T-helper 1 cell treated with Interleukin-12 subunit alpha and Interleukin-12 subunit beta and Interleukin-4 antibody, amounts not matched to agents 30 μg/mL and 1 μg/mL, for 36 hours (primary cell): ENCODE measurements around the gene B3GALT4.
"Not testable (repeated sequence)": the region's sequence is repeated elsewhere in the genome, so short reads cannot be mapped to it uniquely, and the experiment has no call there.

ENCODE experiments used
- H3K27ac Mint-ChIP-seq: one replicate; pipeline ENCODE4 v1.8.0; 2021; ENCODE audit warnings: mild to moderate bottlenecking, mixed read lengths
- H3K27me3 Mint-ChIP-seq: one replicate; pipeline ENCODE4 v1.8.0; 2021; ENCODE audit warnings: low read depth, mixed read lengths
- H3K36me3 Mint-ChIP-seq: one replicate; pipeline ENCODE4 v1.8.0; 2021; ENCODE audit warnings: low read depth, mixed read lengths
- H3K4me1 Mint-ChIP-seq: one replicate; pipeline ENCODE4 v1.8.0; 2021; ENCODE audit warnings: low read depth, mixed read lengths
- H3K4me3 Mint-ChIP-seq: one replicate; pipeline ENCODE4 v1.8.0; 2021; ENCODE audit warnings: mild to moderate bottlenecking, moderate library complexity, mixed read lengths
- H3K9me3 Mint-ChIP-seq: one replicate; pipeline ENCODE4 v1.8.0; 2021; ENCODE audit warnings: mixed read lengths

The B3GALT4 gene

DNA sequence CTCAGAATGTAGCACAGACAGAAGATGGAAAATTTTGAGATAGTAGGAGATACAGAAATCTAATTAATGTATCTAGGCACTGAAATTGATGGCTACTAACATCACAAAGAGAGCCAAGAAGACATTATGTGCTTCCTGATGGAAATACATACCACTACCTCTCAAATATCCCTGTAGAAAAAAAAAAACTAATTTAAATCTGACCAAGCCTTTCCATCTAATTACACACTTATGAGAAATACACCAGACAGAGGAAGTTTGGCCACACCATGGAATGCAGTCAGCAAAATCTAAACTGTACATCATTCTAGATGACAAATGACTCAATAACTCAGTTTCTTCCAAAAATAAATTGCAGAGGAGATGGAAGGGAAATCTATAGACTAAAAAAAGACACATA is 24.2 kb upstream of the B3GALT4 start:
- H3K36me3 Mint-ChIP-seq, result peaks cover 29% of the 10 kb centered on the region
- no peak overlapping the region for H3K27ac Mint-ChIP-seq
- no peaks in the 10 kb centered on the region for H3K27me3 Mint-ChIP-seq
- peaks cover 30% of the 10 kb centered on the region for H3K4me1 Mint-ChIP-seq
- H3K4me3 Mint-ChIP-seq, result no peak overlapping the region
- H3K9me3 Mint-ChIP-seq, result no peaks in the 10 kb centered on the region

DNA sequence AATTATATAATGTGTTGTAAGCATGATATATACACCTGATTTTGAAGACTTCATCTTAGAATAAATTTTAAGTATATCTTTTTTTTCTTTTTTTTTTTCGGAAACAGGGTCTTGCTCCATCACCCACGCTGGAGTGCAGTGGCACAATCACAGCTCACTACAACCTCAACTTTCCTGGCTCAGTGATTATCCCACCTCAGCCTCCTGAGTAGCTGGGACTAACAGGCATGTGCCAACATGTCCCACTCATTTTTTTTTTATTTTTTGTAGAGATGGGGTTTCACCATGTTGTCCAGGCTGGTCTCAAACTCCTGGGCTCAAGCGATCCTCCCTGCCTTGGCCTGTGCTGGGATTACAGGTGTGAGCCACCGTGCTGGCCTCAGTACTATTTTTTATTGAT is 22.3 kb upstream of the B3GALT4 start:
- Mint-ChIP-seq H3K9me3 (no peaks in the 10 kb centered on the region), H3K4me1 (peaks cover 23% of the 10 kb centered on the region), H3K36me3 (peaks cover 30% of the 10 kb centered on the region), H3K4me3 (no peak overlapping the region), H3K27ac (no peak overlapping the region), H3K27me3 (no peaks in the 10 kb centered on the region)

DNA sequence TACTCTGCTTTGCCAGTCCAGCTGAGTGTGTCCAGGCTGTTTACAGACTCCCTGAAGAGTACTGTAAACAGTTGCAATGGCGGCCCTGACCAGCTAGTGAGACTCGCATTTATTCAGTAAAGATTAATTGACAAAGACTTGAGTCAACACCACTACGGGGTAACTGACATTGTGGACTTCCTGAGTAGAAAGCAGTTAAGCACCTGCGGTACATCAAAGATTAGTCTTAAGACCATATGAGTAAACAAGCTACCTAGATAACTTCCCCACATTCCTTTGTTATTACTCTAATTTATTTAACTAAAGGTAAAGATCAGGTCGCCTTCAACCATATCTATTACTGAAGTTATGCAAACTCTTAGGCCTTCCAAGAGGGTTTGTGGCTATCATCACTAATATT is 17.9 kb upstream of the B3GALT4 start:
- Mint-ChIP-seq H3K4me1 (peaks cover 3% of the 10 kb centered on the region), H3K9me3 (no peaks in the 10 kb centered on the region), H3K27ac (no peak overlapping the region)

DNA sequence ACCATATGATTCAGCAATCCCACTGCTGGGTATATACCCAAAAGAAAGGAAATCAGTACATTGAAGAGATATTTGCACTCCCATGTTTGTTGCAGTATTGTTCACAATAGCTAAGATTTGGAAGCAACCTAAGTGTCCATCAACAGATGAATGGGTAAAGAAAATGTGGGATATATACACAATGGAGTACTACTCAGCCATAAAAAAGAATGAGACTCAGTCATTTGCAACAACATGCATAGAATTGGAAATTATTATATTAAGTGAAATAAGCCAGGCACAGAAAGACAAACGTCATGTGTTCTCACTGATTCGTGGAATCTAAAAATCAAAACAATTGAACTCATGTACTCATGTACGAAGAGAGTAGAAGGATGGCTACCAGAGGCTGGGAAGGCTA is 14.4 kb upstream of the B3GALT4 start:
- not testable (repeated sequence) for H3K4me1 Mint-ChIP-seq, H3K27ac Mint-ChIP-seq, H3K27me3 Mint-ChIP-seq, H3K4me3 Mint-ChIP-seq, H3K9me3 Mint-ChIP-seq
- peaks cover 32% of the 10 kb centered on the region for H3K36me3 Mint-ChIP-seq

More for the DNA sequence above, 17.9 kb upstream of the B3GALT4 start:
- H3K27me3 Mint-ChIP-seq, result no peaks in the 10 kb centered on the region
- H3K36me3 Mint-ChIP-seq, result peaks cover 26% of the 10 kb centered on the region
- H3K4me3 Mint-ChIP-seq, result no peak overlapping the region

DNA sequence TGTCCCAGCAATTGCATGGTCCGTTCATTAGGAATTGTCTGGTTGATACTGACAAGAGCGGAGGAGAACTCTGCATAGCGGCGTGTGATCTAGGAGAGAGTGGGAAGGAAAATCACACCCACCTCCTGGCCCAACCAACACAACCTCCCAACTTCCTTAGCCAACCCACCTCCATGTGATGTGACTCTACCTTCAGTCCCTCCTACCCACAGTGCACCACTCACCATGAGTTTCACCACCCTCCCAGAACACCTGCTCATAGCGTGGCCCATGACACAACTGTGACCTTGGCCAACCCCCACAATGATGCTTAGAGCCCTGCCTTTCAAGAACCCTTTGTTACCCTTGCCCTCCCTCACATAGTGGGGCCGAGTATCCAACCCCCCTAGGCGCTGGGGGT is 12.9 kb upstream of the B3GALT4 start:
- H3K4me3 Mint-ChIP-seq, result no peak overlapping the region
- H3K9me3 Mint-ChIP-seq, result no peaks in the 10 kb centered on the region
- H3K27me3 Mint-ChIP-seq, result no peaks in the 10 kb centered on the region
- peak overlapping the region; percentile 49 for H3K27ac Mint-ChIP-seq
- H3K36me3 Mint-ChIP-seq, result peaks cover 40% of the 10 kb centered on the region
- H3K4me1 Mint-ChIP-seq, result peaks cover 1% of the 10 kb centered on the region

DNA sequence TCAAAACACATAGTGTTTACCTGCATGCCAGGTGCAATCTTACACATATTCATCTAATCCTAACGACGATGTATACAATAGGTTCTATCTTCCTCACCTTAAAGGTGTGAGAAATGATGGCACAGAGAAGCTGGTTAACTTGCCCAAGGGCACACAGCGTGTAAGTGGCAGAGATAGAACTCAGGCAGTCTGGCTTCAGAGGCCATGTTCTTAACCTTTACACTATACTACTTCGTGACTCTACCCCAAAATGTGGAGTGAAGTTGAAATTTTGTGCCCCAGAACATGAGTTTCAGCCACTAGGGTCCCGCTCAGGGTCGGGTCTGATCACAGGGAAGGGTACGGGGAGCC is 5.8 kb upstream of the B3GALT4 start:
- Mint-ChIP-seq H3K4me1 (peaks cover 37% of the 10 kb centered on the region), H3K27ac (peak overlapping the region; percentile 98), H3K27me3 (no peaks in the 10 kb centered on the region), H3K9me3 (no peaks in the 10 kb centered on the region), H3K36me3 (peaks cover 59% of the 10 kb centered on the region), H3K4me3 (peak overlapping the region; percentile 96)

DNA sequence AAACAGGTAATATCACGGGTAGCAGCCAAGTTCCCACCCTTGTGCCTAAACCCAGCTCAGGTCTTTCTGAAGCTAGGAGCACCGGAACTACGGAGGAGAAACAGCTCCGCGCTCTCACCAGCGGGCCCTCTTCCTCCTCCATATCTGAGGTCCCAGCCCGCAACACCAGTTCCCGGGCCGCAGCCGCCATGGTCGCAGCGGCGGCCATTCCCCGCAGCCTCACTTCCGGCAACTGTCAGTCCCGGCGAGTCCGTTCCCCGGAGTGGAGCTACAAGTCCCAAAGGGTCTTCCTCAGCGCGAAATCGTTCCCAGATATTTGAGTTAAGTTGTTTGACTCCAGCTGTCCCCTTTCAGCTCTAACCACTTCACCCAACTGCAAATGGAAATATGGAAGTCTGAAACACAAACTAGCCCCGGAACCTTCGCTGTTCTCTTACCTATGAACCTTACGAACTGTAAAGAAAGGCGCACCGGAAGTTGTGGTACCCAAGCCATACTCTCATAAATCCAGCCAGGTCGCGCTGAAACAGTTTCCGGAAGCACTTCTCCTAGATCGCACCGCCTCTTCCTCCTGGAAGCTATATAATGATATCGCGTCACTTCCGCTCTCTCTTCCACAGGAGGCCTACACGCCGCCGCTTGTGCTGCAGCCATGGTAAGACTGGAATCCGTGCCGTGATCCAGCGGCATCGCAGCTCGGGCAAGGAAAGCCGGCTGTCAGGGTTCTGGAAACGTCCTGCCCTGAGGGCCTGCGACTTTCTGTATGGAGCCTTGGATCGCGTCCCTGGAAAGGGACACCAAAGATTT is 5.3 kb upstream of the B3GALT4 start, which contains the start of the genes RPS18 and VPS52:
Gene RPS18, plus strand, starts transcription at position 608 of the 807 bp plus-strand sequence. Its CDS starts 45 bp downstream, at position 653.
Gene VPS52, minus strand, starts transcription at position 409 of the 807 bp plus-strand sequence. Its CDS starts 201 bp downstream, at position 208.
- Mint-ChIP-seq H3K4me3 (peak within 1 kb of the TSS; percentile 96), H3K36me3 (peaks cover 61% of the 10 kb centered on the region), H3K9me3 (no peaks in the 10 kb centered on the region), H3K27ac (peak within 1 kb of the TSS; percentile 98), H3K4me1 (peaks cover 42% of the 10 kb centered on the region), H3K27me3 (no peaks in the 10 kb centered on the region)

DNA sequence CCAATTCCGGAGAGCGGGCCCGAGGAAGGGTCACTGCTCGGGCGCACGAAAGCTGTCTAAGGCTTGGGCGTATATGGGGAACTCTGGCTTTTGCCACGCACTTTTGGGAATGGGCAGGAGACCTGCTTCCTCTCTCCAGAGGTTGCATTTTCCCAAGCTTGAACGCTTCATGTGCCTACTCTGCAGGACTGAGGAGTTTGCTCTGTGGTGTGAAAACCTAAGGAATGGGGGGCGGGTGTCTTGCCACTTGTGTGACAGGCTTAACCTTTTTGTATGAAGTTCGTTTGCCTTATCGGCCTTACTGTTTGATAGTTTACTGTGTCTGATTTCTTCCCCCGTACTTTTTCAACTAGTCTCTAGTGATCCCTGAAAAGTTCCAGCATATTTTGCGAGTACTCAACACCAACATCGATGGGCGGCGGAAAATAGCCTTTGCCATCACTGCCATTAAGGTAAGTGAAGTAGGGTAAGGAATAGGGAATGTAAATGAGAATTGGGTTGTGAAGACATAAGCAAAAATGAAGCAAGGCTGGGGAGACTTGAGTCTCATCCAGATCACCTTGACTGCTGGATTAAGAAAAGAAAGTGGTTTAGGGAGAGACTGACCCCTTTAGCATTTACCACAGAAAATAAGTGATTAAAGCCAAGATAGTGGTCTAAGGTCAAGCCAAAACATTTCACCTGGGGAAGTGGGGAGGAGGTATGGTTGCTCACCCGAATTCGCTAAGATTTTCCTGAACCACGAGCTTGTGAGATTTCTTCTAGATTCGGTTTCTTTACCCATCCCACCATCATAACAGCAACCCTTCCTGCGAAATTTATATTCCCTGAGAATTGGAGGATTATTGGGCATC is 4.4 kb upstream of the B3GALT4 start:
- peaks cover 43% of the 10 kb centered on the region for H3K4me1 Mint-ChIP-seq
- peak overlapping the region; percentile 96 for H3K4me3 Mint-ChIP-seq
- H3K27me3 Mint-ChIP-seq, result no peaks in the 10 kb centered on the region
- peak overlapping the region; percentile 98 for H3K27ac Mint-ChIP-seq
- peaks cover 64% of the 10 kb centered on the region for H3K36me3 Mint-ChIP-seq
- no peaks in the 10 kb centered on the region for H3K9me3 Mint-ChIP-seq

DNA sequence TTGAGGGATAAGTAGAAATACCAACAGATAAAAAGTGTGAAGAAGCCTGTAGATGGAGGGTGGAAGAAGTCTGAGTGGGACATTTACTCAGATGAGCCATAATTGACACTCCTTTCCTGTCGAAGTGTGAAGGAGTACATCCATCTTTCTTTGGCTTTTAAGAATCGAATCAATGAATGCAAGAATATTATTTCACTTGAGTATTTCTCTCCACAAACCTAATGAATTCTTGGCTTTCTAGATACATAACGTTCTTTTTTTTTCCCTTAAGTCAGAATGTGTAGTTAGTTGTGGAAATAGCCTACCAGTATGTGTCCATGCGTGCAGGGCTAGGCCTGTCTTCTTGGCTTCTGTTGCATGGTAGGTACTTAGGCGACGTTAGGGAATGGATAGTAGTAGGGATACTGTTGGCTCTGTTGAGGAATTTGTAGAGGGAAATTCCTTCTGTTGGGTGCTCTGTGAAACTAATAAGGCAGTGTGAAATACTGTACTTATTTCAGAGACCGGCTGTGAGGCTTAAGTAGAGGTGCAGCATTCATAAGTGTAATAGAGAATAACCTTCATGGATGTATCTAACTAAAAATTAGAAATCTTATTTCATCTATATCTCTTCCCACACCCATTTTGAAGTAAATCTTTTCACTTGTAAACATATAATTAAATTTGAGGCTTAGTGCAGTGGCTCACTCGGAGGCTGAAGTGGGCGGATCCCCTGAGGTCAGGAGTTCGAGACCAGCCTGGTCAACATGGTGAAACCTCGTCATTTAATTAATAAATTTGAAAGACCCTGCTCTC is 3.6 kb upstream of the B3GALT4 start:
- peak overlapping the region; percentile 96 for H3K4me3 Mint-ChIP-seq
- H3K9me3 Mint-ChIP-seq, result no peaks in the 10 kb centered on the region
- peaks cover 48% of the 10 kb centered on the region for H3K4me1 Mint-ChIP-seq
- no peaks in the 10 kb centered on the region for H3K27me3 Mint-ChIP-seq
- peak overlapping the region; percentile 98 for H3K27ac Mint-ChIP-seq
- peaks cover 58% of the 10 kb centered on the region for H3K36me3 Mint-ChIP-seq

DNA sequence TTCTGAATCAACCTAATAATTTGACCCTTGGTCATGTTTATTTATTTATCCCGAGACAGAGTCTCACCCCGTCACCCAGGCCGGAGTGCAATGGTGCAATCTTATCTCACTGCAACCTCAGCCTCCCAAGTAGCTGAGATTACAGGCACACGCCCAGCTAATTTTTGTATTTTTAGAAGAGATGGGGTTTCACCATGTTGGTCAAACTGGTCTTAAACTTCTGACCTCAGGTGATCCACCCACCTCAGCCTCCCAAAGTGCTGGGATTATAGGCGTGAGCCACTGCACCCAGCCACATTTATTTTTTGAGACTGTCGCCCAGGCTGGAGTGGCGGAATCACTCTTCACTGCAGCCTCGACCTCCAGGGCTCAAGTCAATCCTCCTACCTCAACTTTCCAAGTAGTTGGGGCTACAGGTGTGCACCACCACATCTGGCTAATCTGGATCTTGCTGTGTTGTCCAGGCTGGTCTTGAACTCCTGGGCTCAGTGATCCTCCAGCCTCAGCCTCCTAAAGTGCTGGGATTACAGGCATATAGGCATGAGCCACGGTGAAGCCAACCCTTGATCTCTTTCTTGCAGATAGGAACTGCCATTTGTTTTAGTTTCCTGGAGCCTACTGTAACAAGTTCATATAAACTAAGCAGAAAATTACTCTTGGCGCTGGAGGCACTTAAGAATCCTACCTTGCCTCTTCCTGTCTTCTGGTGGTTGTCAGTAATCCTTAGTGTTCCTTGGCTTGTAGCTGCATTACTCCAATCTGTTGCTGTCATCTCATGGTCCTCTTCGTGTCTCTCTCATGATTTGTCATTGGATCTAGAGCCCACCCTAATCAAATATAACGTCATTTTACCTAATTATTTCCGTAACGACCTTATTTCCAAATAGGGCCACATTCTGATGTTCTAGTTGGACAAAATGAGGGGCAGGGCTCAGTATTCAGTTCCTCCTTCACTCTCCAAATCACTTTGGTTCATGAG is 2.7 kb upstream of the B3GALT4 start:
- Mint-ChIP-seq H3K4me1 (peaks cover 52% of the 10 kb centered on the region), H3K4me3 (peak overlapping the region; percentile 96), H3K36me3 (peaks cover 57% of the 10 kb centered on the region), H3K27ac (peak overlapping the region; percentile 47), H3K9me3 (no peaks in the 10 kb centered on the region), H3K27me3 (no peaks in the 10 kb centered on the region)

DNA sequence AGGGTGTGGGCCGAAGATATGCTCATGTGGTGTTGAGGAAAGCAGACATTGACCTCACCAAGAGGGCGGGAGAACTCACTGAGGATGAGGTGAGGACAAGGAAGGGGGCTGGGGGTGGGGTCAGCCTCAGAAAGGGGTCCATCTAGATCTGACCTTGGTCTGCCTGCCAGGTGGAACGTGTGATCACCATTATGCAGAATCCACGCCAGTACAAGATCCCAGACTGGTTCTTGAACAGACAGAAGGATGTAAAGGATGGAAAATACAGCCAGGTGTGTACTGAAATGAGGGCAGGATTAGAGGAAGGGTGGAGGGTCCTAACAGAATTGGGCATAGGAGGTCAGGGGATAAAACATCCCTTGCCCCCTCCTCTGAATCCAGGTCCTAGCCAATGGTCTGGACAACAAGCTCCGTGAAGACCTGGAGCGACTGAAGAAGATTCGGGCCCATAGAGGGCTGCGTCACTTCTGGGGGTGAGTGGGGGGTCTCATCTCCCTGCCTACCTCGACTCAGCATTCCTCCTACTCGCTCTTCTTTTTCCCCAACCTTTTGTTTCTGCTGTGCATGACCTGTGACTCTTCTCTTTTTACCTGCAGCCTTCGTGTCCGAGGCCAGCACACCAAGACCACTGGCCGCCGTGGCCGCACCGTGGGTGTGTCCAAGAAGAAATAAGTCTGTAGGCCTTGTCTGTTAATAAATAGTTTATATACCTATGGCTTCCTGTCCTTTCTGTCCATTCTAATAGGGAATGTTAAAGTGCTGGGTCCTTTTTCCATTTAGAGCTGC is 935 bp upstream of the B3GALT4 start:
- Mint-ChIP-seq H3K36me3 (peaks cover 58% of the 10 kb centered on the region), H3K4me1 (peaks cover 43% of the 10 kb centered on the region), H3K4me3 (peak overlapping the region; percentile 83), H3K27ac (peak overlapping the region; percentile 87)
- H3K9me3 Mint-ChIP-seq, H3K27me3 Mint-ChIP-seq: not testable (repeated sequence)

DNA sequence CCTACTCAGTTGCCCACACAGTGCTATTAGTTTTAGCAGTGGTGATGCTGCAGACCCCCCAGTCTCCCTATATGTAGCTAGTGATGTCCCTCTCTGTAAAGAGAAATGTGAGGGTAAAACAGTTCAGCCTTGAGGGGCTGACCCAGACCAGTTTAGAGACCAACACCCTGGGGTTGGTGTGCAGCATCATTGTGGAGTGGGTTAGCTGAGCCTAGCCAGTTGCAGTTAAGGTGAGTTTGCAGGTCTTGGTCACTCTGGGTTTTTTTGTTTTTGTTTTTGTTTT is 401 bp upstream of the B3GALT4 start:
- H3K27me3 Mint-ChIP-seq, result no peaks in the 10 kb centered on the region
- peak overlapping the region; percentile 83 for H3K4me3 Mint-ChIP-seq
- H3K36me3 Mint-ChIP-seq, result peaks cover 58% of the 10 kb centered on the region
- peak overlapping the region; percentile 87 for H3K27ac Mint-ChIP-seq
- H3K4me1 Mint-ChIP-seq, result peaks cover 44% of the 10 kb centered on the region
- H3K9me3 Mint-ChIP-seq, result no peaks in the 10 kb centered on the region
